GM12878 (cell line): ENCODE results near the gene CROCC.

Experiments
- CTCF ChIP-seq, 3 experiments: IDR thresholded peaks in 2 of 3; conservative IDR thresholded peaks in 1 of 3; 2 replicates each; pipeline ENCODE4 v1.5.1; 2011; ENCODE audit warnings: low read depth in 3 of 3, low read length in 3 of 3, mild to moderate bottlenecking in 3 of 3, control low read depth in 2 of 3, moderate library complexity in 2 of 3, inconsistent platforms in 1 of 3, mixed read lengths in 1 of 3; ENCODE audit not compliant: control insufficient read depth in 2 of 3, insufficient read depth in 1 of 3; ENCODE audit errors: extremely low read depth in 1 of 3
- MYC ChIP-seq: IDR thresholded peaks from 2 replicates; pipeline ENCODE4 v1.6.1; 2011; ENCODE audit warnings: mild to moderate bottlenecking, low read length, moderate library complexity, inconsistent platforms; ENCODE audit not compliant: insufficient read depth, insufficient replicate concordance, insufficient read length, severe bottlenecking
- PBX3 ChIP-seq: IDR thresholded peaks from 2 replicates; pipeline ENCODE4 v1.6.1; 2011; ENCODE audit warnings: mild to moderate bottlenecking, low read depth, low read length, moderate library complexity; ENCODE audit not compliant: insufficient replicate concordance
- POLR2AphosphoS2 ChIP-seq: IDR thresholded peaks from 2 replicates; pipeline ENCODE4 v1.6.1; 2011; ENCODE audit warnings: low read depth, mild to moderate bottlenecking, low read length, improper control_type of control experiment, moderate library complexity
- RAD21 ChIP-seq: IDR thresholded peaks from 2 replicates; pipeline ENCODE4 v1.6.1; 2011; ENCODE audit warnings: mild to moderate bottlenecking, low read depth, low read length, moderate library complexity; ENCODE audit not compliant: insufficient read depth
- SIN3A ChIP-seq: IDR thresholded peaks from 2 replicates; pipeline ENCODE4 v1.6.1; 2012; ENCODE audit warnings: low read depth, low read length, improper control_type of control experiment
- ZZZ3 ChIP-seq: IDR thresholded peaks from 2 replicates; pipeline ENCODE4 v1.6.1; 2011; ENCODE audit warnings: low read depth; ENCODE audit not compliant: control insufficient read depth, insufficient read length
- TF ChIP-seq, protein P1 (sequence below): IDR thresholded peaks from 2 replicates; pipeline ENCODE4 v1.6.1; 2012; ENCODE audit warnings: mild to moderate bottlenecking, low read depth, low read length
- TF ChIP-seq, protein P2 (sequence below): fragments of 450-650 bp; IDR thresholded peaks from 2 replicates; pipeline ENCODE4 v1.6.1; 2018; ENCODE audit warnings: borderline replicate concordance, mild to moderate bottlenecking; ENCODE audit not compliant: partially characterized antibody

DNA sequence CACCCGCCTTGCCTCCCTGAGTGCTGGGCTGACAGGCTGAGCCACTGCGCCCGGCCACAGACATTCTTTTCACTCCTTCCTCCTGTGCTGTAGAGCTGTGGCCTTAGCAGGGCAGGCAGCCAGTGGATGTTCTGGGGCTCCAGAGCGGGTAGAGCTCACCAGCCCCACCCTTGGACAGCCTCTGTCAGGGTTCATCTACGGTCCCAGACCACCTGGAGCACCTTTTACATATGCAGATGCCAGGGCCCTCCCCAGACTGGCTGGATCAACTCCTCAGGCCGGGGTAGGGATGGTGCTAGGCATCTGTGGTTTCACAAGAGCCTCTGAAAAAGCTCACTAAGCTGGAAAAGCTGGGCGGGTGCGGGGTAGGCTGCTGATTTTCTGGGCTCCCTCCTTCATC is 85.4 kb downstream of the CROCC start:
- no peak for TF ChIP-seq SIN3A
- no peak for TF ChIP-seq PBX3
- TF ChIP-seq, protein P1, sequence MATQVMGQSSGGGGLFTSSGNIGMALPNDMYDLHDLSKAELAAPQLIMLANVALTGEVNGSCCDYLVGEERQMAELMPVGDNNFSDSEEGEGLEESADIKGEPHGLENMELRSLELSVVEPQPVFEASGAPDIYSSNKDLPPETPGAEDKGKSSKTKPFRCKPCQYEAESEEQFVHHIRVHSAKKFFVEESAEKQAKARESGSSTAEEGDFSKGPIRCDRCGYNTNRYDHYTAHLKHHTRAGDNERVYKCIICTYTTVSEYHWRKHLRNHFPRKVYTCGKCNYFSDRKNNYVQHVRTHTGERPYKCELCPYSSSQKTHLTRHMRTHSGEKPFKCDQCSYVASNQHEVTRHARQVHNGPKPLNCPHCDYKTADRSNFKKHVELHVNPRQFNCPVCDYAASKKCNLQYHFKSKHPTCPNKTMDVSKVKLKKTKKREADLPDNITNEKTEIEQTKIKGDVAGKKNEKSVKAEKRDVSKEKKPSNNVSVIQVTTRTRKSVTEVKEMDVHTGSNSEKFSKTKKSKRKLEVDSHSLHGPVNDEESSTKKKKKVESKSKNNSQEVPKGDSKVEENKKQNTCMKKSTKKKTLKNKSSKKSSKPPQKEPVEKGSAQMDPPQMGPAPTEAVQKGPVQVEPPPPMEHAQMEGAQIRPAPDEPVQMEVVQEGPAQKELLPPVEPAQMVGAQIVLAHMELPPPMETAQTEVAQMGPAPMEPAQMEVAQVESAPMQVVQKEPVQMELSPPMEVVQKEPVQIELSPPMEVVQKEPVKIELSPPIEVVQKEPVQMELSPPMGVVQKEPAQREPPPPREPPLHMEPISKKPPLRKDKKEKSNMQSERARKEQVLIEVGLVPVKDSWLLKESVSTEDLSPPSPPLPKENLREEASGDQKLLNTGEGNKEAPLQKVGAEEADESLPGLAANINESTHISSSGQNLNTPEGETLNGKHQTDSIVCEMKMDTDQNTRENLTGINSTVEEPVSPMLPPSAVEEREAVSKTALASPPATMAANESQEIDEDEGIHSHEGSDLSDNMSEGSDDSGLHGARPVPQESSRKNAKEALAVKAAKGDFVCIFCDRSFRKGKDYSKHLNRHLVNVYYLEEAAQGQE: no peak
- no peak for TF ChIP-seq ZZZ3
- TF ChIP-seq POLR2AphosphoS2: no peak
- no peak for TF ChIP-seq CTCF (IDR thresholded peaks at IDR 0.05 in 2 of 3, conservative IDR thresholded peaks at IDR 0.05 in 1 of 3; ENCODE audit: control insufficient read depth in 2 of 3, extremely low read depth in 1 of 3, insufficient read depth in 1 of 3, low read depth in 3 of 3, low read length in 3 of 3)
- TF ChIP-seq RAD21: no peak
- TF ChIP-seq, protein P2, sequence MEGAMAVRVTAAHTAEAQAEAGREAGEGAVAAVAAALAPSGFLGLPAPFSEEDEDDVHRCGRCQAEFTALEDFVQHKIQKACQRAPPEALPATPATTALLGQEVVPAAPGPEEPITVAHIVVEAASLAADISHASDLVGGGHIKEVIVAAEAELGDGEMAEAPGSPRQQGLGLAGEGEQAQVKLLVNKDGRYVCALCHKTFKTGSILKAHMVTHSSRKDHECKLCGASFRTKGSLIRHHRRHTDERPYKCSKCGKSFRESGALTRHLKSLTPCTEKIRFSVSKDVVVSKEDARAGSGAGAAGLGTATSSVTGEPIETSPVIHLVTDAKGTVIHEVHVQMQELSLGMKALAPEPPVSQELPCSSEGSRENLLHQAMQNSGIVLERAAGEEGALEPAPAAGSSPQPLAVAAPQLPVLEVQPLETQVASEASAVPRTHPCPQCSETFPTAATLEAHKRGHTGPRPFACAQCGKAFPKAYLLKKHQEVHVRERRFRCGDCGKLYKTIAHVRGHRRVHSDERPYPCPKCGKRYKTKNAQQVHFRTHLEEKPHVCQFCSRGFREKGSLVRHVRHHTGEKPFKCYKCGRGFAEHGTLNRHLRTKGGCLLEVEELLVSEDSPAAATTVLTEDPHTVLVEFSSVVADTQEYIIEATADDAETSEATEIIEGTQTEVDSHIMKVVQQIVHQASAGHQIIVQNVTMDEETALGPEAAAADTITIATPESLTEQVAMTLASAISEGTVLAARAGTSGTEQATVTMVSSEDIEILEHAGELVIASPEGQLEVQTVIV: no peak
- no peak for TF ChIP-seq MYC
